A673 (cell line): ENCODE data around the gene ARHGAP1. TPM values are rescaled to one million over a fixed set of nuclear protein-coding genes. Genes with fewer than 3 reads are reported as not detected.

Experiments
- BruUV-seq: library from RNA; stranded (reverse); fragments of 400-500 nt; replicated peaks from 2 replicates; lab custom pipeline; 2021; lab: Mats Ljungman, UMichigan
- CTCF ChIA-PET: fragments of 300-600 bp; sonication (Branson Sonifier 250); formaldehyde crosslinking; loops from one replicate; lab custom pipeline; 2022; ENCODE audit warnings: antibody characterized with exemption; lab: Charles Lee
- POLR2A ChIA-PET: fragments of 300-600 bp; sonication (Branson Sonifier 250); formaldehyde crosslinking; loops from one replicate; lab custom pipeline; 2022; ENCODE audit warnings: antibody characterized with exemption; ENCODE audit not compliant: low non-redundant PET; lab: Charles Lee
- DNase-seq: peaks from one replicate; pipeline ENCODE4 v3.0.0-alpha.2; 2015; ENCODE audit warnings: low spot score
- H3K27ac ChIP-seq: fragments of 200-600 bp; sonication (generic); 2 replicates; pipeline ENCODE4 v1.5.1; 2016; ENCODE audit warnings: mixed run types, low read depth, mild to moderate bottlenecking, mixed read lengths, antibody characterized with exemption, low read length; ENCODE audit not compliant: poor library complexity, severe bottlenecking
- H3K27me3 ChIP-seq: fragments of 200-600 bp; sonication (generic); replicated peaks from 2 replicates; pipeline ENCODE4 v1.6.1; 2017; ENCODE audit warnings: mixed run types, low read depth, mild to moderate bottlenecking, mixed read lengths, antibody characterized with exemption, low read length; ENCODE audit not compliant: insufficient read depth, poor library complexity
- H3K36me3 ChIP-seq: fragments of 200-600 bp; sonication (generic); 2 replicates; pipeline ENCODE4 v1.6.1; 2016; ENCODE audit warnings: mixed run types, mild to moderate bottlenecking, mixed read lengths, antibody characterized with exemption, low read length; ENCODE audit not compliant: insufficient read depth, poor library complexity, severe bottlenecking
- H3K4me1 ChIP-seq: fragments of 200-600 bp; sonication (generic); 2 replicates; pipeline ENCODE4 v1.6.1; 2017; ENCODE audit warnings: mixed run types, mild to moderate bottlenecking, mixed read lengths, antibody characterized with exemption, low read length; ENCODE audit not compliant: insufficient read depth, poor library complexity, severe bottlenecking
- H3K4me3 ChIP-seq: fragments of 200-600 bp; sonication (generic); 2 replicates; pipeline ENCODE4 v1.5.1; 2016; ENCODE audit warnings: low read depth, mixed run types, mild to moderate bottlenecking, mixed read lengths, low read length; ENCODE audit not compliant: poor library complexity, severe bottlenecking
- H3K9me3 ChIP-seq: fragments of 200-600 bp; sonication (generic); 2 replicates; pipeline ENCODE4 v1.6.1; 2016; ENCODE audit warnings: mixed run types, low read depth, mild to moderate bottlenecking, mixed read lengths, antibody characterized with exemption, low read length; ENCODE audit not compliant: poor library complexity, severe bottlenecking
- CTCF ChIP-seq: fragments of 300-800, 200-600 bp; sonication (generic); conservative IDR thresholded peaks from 2 replicates; pipeline ENCODE4 v1.5.1; 2017; ENCODE audit warnings: low read depth, mild to moderate bottlenecking, antibody characterized with exemption, low read length, moderate library complexity, mixed read lengths
- EZH2 ChIP-seq: fragments of 200-600 bp; sonication (generic); IDR thresholded peaks from 2 replicates; pipeline ENCODE4 v1.6.1; 2017; ENCODE audit warnings: borderline replicate concordance, low read depth, mild to moderate bottlenecking, mixed read lengths, antibody characterized with exemption, low read length; ENCODE audit not compliant: poor library complexity, severe bottlenecking
- intact Hi-C: fragments of 100-400 bp; cut with micrococcal nuclease; formaldehyde crosslinking; loops from one replicate; pipeline ENCODE4 v1.10.0; 2022; ENCODE audit not compliant: unreplicated experiment
- total RNA-seq: library from RNA; stranded (reverse); gene quantifications from 2 replicates; pipeline ENCODE4 v1.2.3, GENCODE V29; 2021

Gene ARHGAP1
- total RNA-seq, 1 experiment from 2014 or later: 89.3 TPM

- Histone ChIP-seq H3K27me3 (no peaks in the 10 kb centered on the region), H3K4me1 (no peaks in the 10 kb centered on the region), H3K4me3 (no peak overlapping the region), H3K9me3 (no peaks in the 10 kb centered on the region), H3K36me3 (peaks cover 4% of the 10 kb centered on the region), H3K27ac (no peak overlapping the region)
- POLR2A ChIA-PET: interaction anchor here (0.6 kb wide), 1 partner anchor 442 kb away, joined by 3 read pairs; no protein-coding TSS in a partner anchor
- no TSS peak for BruUV-seq
- DNase-seq: no peak
- TF ChIP-seq EZH2: no peak
- no peak for TF ChIP-seq CTCF
- intact Hi-C loops: no loop called here
- CTCF ChIA-PET: interaction anchor here (0.6 kb wide), 2 partner anchors 96 to 281 kb away, joined by 3 to 5 read pairs; no protein-coding TSS in a partner anchor
Measured at GRCh38 chr11:46686886-46687795, 13.3 kb downstream of the ARHGAP1 start.

GRCh38 chr11:46684367-46684766 is 16.1 kb downstream of the ARHGAP1 start:
- CTCF ChIA-PET: no interaction called here
- H3K27ac ChIP-seq: no peak overlapping the region
- H3K27me3 ChIP-seq: no peaks in the 10 kb centered on the region
- H3K36me3 ChIP-seq: peaks cover 25% of the 10 kb centered on the region
- BruUV-seq: no TSS peak
- H3K9me3 ChIP-seq: no peaks in the 10 kb centered on the region
- no peak for DNase-seq
- H3K4me1 ChIP-seq: no peaks in the 10 kb centered on the region
- no peak overlapping the region for H3K4me3 ChIP-seq
- intact Hi-C loops: no loop called here
- TF ChIP-seq CTCF: no peak
- TF ChIP-seq EZH2: no peak
- POLR2A ChIA-PET: no interaction called here

GRCh38 chr11:46682773-46683752 is 17.4 kb downstream of the ARHGAP1 start:
- no TSS peak for BruUV-seq
- CTCF ChIA-PET: no interaction called here
- Histone ChIP-seq H3K36me3 (peaks cover 38% of the 10 kb centered on the region), H3K9me3 (no peaks in the 10 kb centered on the region), H3K4me3 (no peak overlapping the region), H3K27ac (no peak overlapping the region), H3K4me1 (no peaks in the 10 kb centered on the region), H3K27me3 (no peaks in the 10 kb centered on the region)
- POLR2A ChIA-PET: no interaction called here
- DNase-seq: no peak
- TF ChIP-seq CTCF (no peak), EZH2 (no peak)
- intact Hi-C loops: no loop called here
